ENCODE results near the gene GTPBP2.
"Not testable (repeated sequence)": the region's sequence is repeated elsewhere in the genome, so short reads cannot be mapped to it uniquely, and the experiment has no call there.

GTPBP2 gene

GRCh38 chr6:43668151-43669028 is 39.3 kb upstream of the GTPBP2 start:
- peak overlapping the region; percentile 53 for H3K27ac Mint-ChIP-seq

GRCh38 chr6:43667245-43668150 is 38.4 kb upstream of the GTPBP2 start:
- peak overlapping the region; percentile 53 for H3K27ac Mint-ChIP-seq
- no peaks in the 10 kb centered on the region for H3K27me3 Mint-ChIP-seq

More at GRCh38 chr6:43668151-43669028, 39.3 kb upstream of the GTPBP2 start:
- ATAC-seq (peak; percentile 52), DNase-seq (peak; percentile 73)
- H3K36me3 Mint-ChIP-seq (ENCODE audit: low read depth): peaks cover 11% of the 10 kb centered on the region
- no peaks in the 10 kb centered on the region for H3K27me3 Mint-ChIP-seq
- H3K4me3 Mint-ChIP-seq: no peak overlapping the region
- H3K4me1 Mint-ChIP-seq: peaks cover 36% of the 10 kb centered on the region
- H3K9me3 Mint-ChIP-seq: no peaks in the 10 kb centered on the region

GRCh38 chr6:43666196-43666920 is 37.3 kb upstream of the GTPBP2 start:
- DNase-seq: no peak
- Mint-ChIP-seq H3K4me1 (peaks cover 36% of the 10 kb centered on the region), H3K36me3 (ENCODE audit: low read depth) (peaks cover 3% of the 10 kb centered on the region), H3K9me3 (no peaks in the 10 kb centered on the region), H3K27me3 (no peaks in the 10 kb centered on the region), H3K4me3 (no peak overlapping the region), H3K27ac (no peak overlapping the region)
- no peak for ATAC-seq

More at GRCh38 chr6:43667245-43668150, 38.4 kb upstream of the GTPBP2 start:
- peak; percentile 91 for DNase-seq
- Mint-ChIP-seq H3K4me1 (peaks cover 36% of the 10 kb centered on the region), H3K4me3 (peak overlapping the region; percentile 36), H3K9me3 (no peaks in the 10 kb centered on the region), H3K36me3 (ENCODE audit: low read depth) (peaks cover 9% of the 10 kb centered on the region)
- ATAC-seq: peak; percentile 37

- H3K27ac Mint-ChIP-seq: no peak overlapping the region
- DNase-seq: no peak
- ATAC-seq: no peak
- no peak overlapping the region for H3K4me3 Mint-ChIP-seq
- H3K36me3 Mint-ChIP-seq (ENCODE audit: low read depth): peaks cover 2% of the 10 kb centered on the region
- no peaks in the 10 kb centered on the region for H3K9me3 Mint-ChIP-seq
- H3K27me3 Mint-ChIP-seq: no peaks in the 10 kb centered on the region
- H3K4me1 Mint-ChIP-seq: peaks cover 33% of the 10 kb centered on the region
Measured at GRCh38 chr6:43665376-43665775, 36.3 kb upstream of the GTPBP2 start.

GRCh38 chr6:43662948-43663347 is 33.9 kb upstream of the GTPBP2 start:
- ATAC-seq; H3K27ac Mint-ChIP-seq; H3K4me1 Mint-ChIP-seq; H3K27me3 Mint-ChIP-seq; DNase-seq; H3K36me3 Mint-ChIP-seq (ENCODE audit: low read depth); H3K4me3 Mint-ChIP-seq; H3K9me3 Mint-ChIP-seq: not testable (repeated sequence)

- ATAC-seq (no peak), DNase-seq (no peak)
- H3K27ac Mint-ChIP-seq: no peak overlapping the region
- H3K27me3 Mint-ChIP-seq: no peaks in the 10 kb centered on the region
- no peaks in the 10 kb centered on the region for H3K9me3 Mint-ChIP-seq
- no peaks in the 10 kb centered on the region for H3K36me3 Mint-ChIP-seq (ENCODE audit: low read depth)
- no peaks in the 10 kb centered on the region for H3K4me1 Mint-ChIP-seq
- no peak overlapping the region for H3K4me3 Mint-ChIP-seq
Measured at GRCh38 chr6:43658161-43658560, 29.1 kb upstream of the GTPBP2 start.

GRCh38 chr6:43657221-43657802 is 28.2 kb upstream of the GTPBP2 start:
- Mint-ChIP-seq H3K9me3 (no peaks in the 10 kb centered on the region), H3K4me3 (no peak overlapping the region), H3K4me1 (no peaks in the 10 kb centered on the region)

GRCh38 chr6:43652822-43653221 is 23.8 kb upstream of the GTPBP2 start:
- not testable (repeated sequence) for H3K4me1 Mint-ChIP-seq; H3K36me3 Mint-ChIP-seq (ENCODE audit: low read depth); DNase-seq; H3K27me3 Mint-ChIP-seq; H3K9me3 Mint-ChIP-seq; ATAC-seq; H3K27ac Mint-ChIP-seq; H3K4me3 Mint-ChIP-seq

More at GRCh38 chr6:43657221-43657802, 28.2 kb upstream of the GTPBP2 start:
- no peaks in the 10 kb centered on the region for H3K27me3 Mint-ChIP-seq
- DNase-seq (no peak), ATAC-seq (no peak)
- no peak overlapping the region for H3K27ac Mint-ChIP-seq
- no peaks in the 10 kb centered on the region for H3K36me3 Mint-ChIP-seq (ENCODE audit: low read depth)

- Mint-ChIP-seq H3K27me3 (no peaks in the 10 kb centered on the region), H3K9me3 (no peaks in the 10 kb centered on the region), H3K4me1 (peaks cover 5% of the 10 kb centered on the region), H3K4me3 (no peak overlapping the region), H3K36me3 (ENCODE audit: low read depth) (no peaks in the 10 kb centered on the region), H3K27ac (peak overlapping the region; percentile 4)
- DNase-seq (no peak), ATAC-seq (no peak)
Measured at GRCh38 chr6:43648248-43648647, 19.2 kb upstream of the GTPBP2 start.

- Mint-ChIP-seq H3K4me3 (no peak overlapping the region), H3K27me3 (no peaks in the 10 kb centered on the region), H3K9me3 (no peaks in the 10 kb centered on the region), H3K36me3 (ENCODE audit: low read depth) (no peaks in the 10 kb centered on the region), H3K4me1 (peaks cover 5% of the 10 kb centered on the region), H3K27ac (no peak overlapping the region)
- no peak for DNase-seq
- ATAC-seq: no peak
Measured at GRCh38 chr6:43647613-43648012, 18.5 kb upstream of the GTPBP2 start.

- Mint-ChIP-seq H3K4me3 (peak overlapping the region; percentile 74), H3K27ac (peak overlapping the region; percentile 24), H3K27me3 (no peaks in the 10 kb centered on the region), H3K4me1 (peaks cover 10% of the 10 kb centered on the region), H3K9me3 (no peaks in the 10 kb centered on the region), H3K36me3 (ENCODE audit: low read depth) (peaks cover 7% of the 10 kb centered on the region)
- ATAC-seq: no peak
- DNase-seq: no peak
Measured at GRCh38 chr6:43645613-43645964, 16.5 kb upstream of the GTPBP2 start.

- no peaks in the 10 kb centered on the region for H3K9me3 Mint-ChIP-seq
- no peaks in the 10 kb centered on the region for H3K27me3 Mint-ChIP-seq
- H3K27ac Mint-ChIP-seq: peak within 1 kb of the TSS; percentile 24
- ATAC-seq (peak; percentile 84), DNase-seq (peak; percentile 79)
- H3K4me3 Mint-ChIP-seq: peak within 1 kb of the TSS; percentile 74
- H3K4me1 Mint-ChIP-seq: peaks cover 13% of the 10 kb centered on the region
- peaks cover 13% of the 10 kb centered on the region for H3K36me3 Mint-ChIP-seq (ENCODE audit: low read depth)
Measured at GRCh38 chr6:43644940-43645612, 16.0 kb upstream of the GTPBP2 start, which contains the start of gene RSPH9. TSS of gene RSPH9 (plus strand) at chr6:43645036. CDS start at chr6:43645099, 63 bp downstream.

GRCh38 chr6:43639984-43640800 is 11.1 kb upstream of the GTPBP2 start:
- no peak overlapping the region for H3K4me3 Mint-ChIP-seq
- peaks cover 38% of the 10 kb centered on the region for H3K36me3 Mint-ChIP-seq (ENCODE audit: low read depth)
- no peaks in the 10 kb centered on the region for H3K27me3 Mint-ChIP-seq
- peaks cover 49% of the 10 kb centered on the region for H3K4me1 Mint-ChIP-seq
- DNase-seq (no peak), ATAC-seq (no peak)
- peak overlapping the region; percentile 11 for H3K27ac Mint-ChIP-seq
- no peaks in the 10 kb centered on the region for H3K9me3 Mint-ChIP-seq
